ENCODE results near the gene GALNT7. TPM values are rescaled to one million over a fixed set of nuclear protein-coding genes. Genes with fewer than 3 reads are reported as not detected.

GALNT7 gene
- total and polyA plus RNA-seq, 2 donors (not counting 3 experiments of a cell fraction or from before 2014, with no cell fraction given), result 19.6 to 54.6 TPM

- Histone ChIP-seq H3K4me1 (ENCODE audit: control insufficient read depth, extremely low read depth, insufficient read depth, low read length) (no peaks in the 10 kb centered on the region), H3K9me1 (replicated peaks; ENCODE audit: control insufficient read depth, extremely low read depth, insufficient read depth, low read length) (no peaks in the 10 kb centered on the region), H3K36me3 (ENCODE audit: control insufficient read depth in 2 of 2, extremely low read depth in 1 of 2, insufficient read depth in 2 of 2, low read length in 2 of 2) (peaks cover 0 to 2% of the 10 kb centered on the region in 2 experiments), H3K9ac (replicated peaks; ENCODE audit: extremely low read depth, insufficient read depth, low read length) (no peak overlapping the region), H4K20me1 (replicated peaks; ENCODE audit: control insufficient read depth, extremely low read depth, insufficient read depth, low read length) (no peaks in the 10 kb centered on the region), H3K9me3 (replicated peaks; ENCODE audit: control insufficient read depth, insufficient read depth, low read length) (no peaks in the 10 kb centered on the region), H3K79me2 (ENCODE audit: control insufficient read depth, insufficient read depth, low read length) (no peaks in the 10 kb centered on the region), H2AFZ (ENCODE audit: low read depth, low read length) (no peak overlapping the region), H3K27me3 (ENCODE audit: control insufficient read depth in 2 of 2, insufficient read depth in 2 of 2, low read length in 2 of 2) (no peaks in the 10 kb centered on the region), H3K4me3 (replicated peaks in 1 of 3; ENCODE audit: insufficient read depth in 1 of 3, low read depth in 1 of 3, low read length in 3 of 3) (no peak overlapping the region), H3K4me2 (ENCODE audit: insufficient read depth, low read length) (no peak overlapping the region), H3K27ac (ENCODE audit: insufficient read depth, low read depth, low read length) (no peak overlapping the region)
- ChIA-PET CTCF (interaction anchor here (1.0 to 1.7 kb wide), 2 partner anchors 71 to 147 kb away, joined by 4 read pairs; no protein-coding TSS in a partner anchor), POLR2A (no interaction called here)
- dilution Hi-C loops (cut with MboI; ENCODE audit: extremely low pct_ligation_motif_present, low sequenced_read_pairs), result no loop called here
- no peak for TF ChIP-seq MYC (IDR thresholded peaks at IDR 0.05; ENCODE audit: low read depth, low read length)
- DNase-seq (ENCODE audit: low read depth, low spot score), result no peak
- no TSS peak for BruUV-seq (replicated peaks)
- no peak for FAIRE-seq
- intact Hi-C loops (cut with micrococcal nuclease), result no loop called here
Measured at GRCh38 chr4:173160871-173161270, 7.7 kb upstream of the GALNT7 start.

GRCh38 chr4:173161311-173161710 lies 7.3 kb upstream of the GALNT7 start:
- DNase-seq (ENCODE audit: low read depth, low spot score) (no peak), FAIRE-seq (no peak)
- Histone ChIP-seq H3K4me1 (ENCODE audit: control insufficient read depth, extremely low read depth, insufficient read depth, low read length) (no peaks in the 10 kb centered on the region), H3K4me2 (ENCODE audit: insufficient read depth, low read length) (no peak overlapping the region), H3K79me2 (ENCODE audit: control insufficient read depth, insufficient read depth, low read length) (no peaks in the 10 kb centered on the region), H3K4me3 (replicated peaks in 1 of 3; ENCODE audit: insufficient read depth in 1 of 3, low read depth in 1 of 3, low read length in 3 of 3) (no peak overlapping the region), H3K27me3 (ENCODE audit: control insufficient read depth in 2 of 2, insufficient read depth in 2 of 2, low read length in 2 of 2) (no peaks in the 10 kb centered on the region), H3K9ac (replicated peaks; ENCODE audit: extremely low read depth, insufficient read depth, low read length) (no peak overlapping the region), H4K20me1 (replicated peaks; ENCODE audit: control insufficient read depth, extremely low read depth, insufficient read depth, low read length) (no peaks in the 10 kb centered on the region), H3K27ac (ENCODE audit: insufficient read depth, low read depth, low read length) (no peak overlapping the region), H3K9me1 (replicated peaks; ENCODE audit: control insufficient read depth, extremely low read depth, insufficient read depth, low read length) (no peaks in the 10 kb centered on the region), H3K36me3 (ENCODE audit: control insufficient read depth in 2 of 2, extremely low read depth in 1 of 2, insufficient read depth in 2 of 2, low read length in 2 of 2) (peaks cover 0 to 2% of the 10 kb centered on the region in 2 experiments), H2AFZ (ENCODE audit: low read depth, low read length) (no peak overlapping the region), H3K9me3 (replicated peaks; ENCODE audit: control insufficient read depth, insufficient read depth, low read length) (no peaks in the 10 kb centered on the region)
- POLR2A ChIA-PET, result no interaction called here
- dilution Hi-C loops (cut with MboI; ENCODE audit: extremely low pct_ligation_motif_present, low sequenced_read_pairs) (no loop called here), intact Hi-C loops (cut with micrococcal nuclease) (no loop called here)
- no peak for TF ChIP-seq FOS (IDR thresholded peaks at IDR 0.05; ENCODE audit: borderline replicate concordance, insufficient read depth, low read length)
- no peak for TF ChIP-seq POLR2A (IDR thresholded peaks at IDR 0.05; ENCODE audit: low read depth, low read length)
- CTCF ChIA-PET, result interaction anchor here (1.0 kb wide), 1 partner anchor 148 kb away, joined by 4 read pairs; no protein-coding TSS in a partner anchor
- BruUV-seq (replicated peaks), result no TSS peak

Measured in endothelial cell of umbilical vein (primary cell).